ENCODE measurements around the gene TBX20.
"Not testable (repeated sequence)": the region's sequence is repeated elsewhere in the genome, so short reads cannot be mapped to it uniquely, and the experiment has no call there.

The TBX20 gene

DNA sequence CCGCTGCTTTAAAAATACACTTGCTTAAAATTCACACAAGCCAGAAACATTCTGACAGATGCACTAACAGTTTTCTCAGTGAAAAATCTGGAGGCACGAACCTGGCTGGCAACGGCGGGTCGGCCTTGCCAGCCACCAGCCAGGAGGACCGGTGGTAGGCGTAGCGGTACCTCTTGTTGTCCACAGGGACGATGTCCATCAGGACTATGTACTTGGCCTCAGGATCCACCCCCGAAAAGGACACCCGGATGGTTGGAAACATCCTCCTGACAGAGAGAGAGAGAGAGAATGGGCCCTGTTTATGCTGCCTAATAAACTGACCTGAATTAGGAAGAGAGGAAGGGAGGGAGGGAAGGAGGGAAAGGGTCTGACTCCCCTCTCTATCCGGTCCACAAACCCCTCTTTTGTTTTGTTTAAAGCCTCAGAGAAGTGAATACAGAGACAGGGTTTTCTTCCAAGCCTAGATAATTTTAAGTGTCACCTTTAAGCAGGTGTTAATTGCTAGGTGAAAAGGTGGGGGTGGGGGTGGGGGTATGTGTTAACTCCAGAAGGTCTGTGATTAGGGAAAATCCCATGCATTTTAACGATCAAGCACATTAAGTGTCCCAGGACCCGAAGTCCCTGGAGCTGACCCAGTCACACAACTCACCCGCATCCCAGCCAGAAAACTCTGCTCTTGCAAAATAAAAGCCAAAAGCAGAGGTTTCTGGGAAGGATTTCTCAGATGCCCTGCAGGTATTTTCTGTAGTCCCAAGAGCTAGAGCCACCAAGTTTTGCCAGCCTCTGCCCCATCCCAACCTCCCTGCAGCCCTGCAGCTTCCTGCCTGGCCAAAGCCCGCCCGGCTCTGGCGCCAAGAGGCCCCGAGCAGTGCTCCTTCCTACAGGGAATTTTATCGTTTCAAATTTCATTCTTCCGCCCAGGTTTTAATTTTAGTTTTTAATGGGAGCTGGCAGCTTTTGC, 5.0 kb downstream of the TBX20 start:
- H3K27me3 Mint-ChIP-seq, result peaks cover 52% of the 10 kb centered on the region
- H3K4me1 Mint-ChIP-seq (ENCODE audit: low read depth), result peaks cover 18% of the 10 kb centered on the region
- H3K4me3 Mint-ChIP-seq, result no peak overlapping the region
- H3K9me3 Mint-ChIP-seq (ENCODE audit: low read depth), result no peaks in the 10 kb centered on the region
- no peak overlapping the region for H3K27ac Mint-ChIP-seq
- H3K36me3 Mint-ChIP-seq, result no peaks in the 10 kb centered on the region

DNA sequence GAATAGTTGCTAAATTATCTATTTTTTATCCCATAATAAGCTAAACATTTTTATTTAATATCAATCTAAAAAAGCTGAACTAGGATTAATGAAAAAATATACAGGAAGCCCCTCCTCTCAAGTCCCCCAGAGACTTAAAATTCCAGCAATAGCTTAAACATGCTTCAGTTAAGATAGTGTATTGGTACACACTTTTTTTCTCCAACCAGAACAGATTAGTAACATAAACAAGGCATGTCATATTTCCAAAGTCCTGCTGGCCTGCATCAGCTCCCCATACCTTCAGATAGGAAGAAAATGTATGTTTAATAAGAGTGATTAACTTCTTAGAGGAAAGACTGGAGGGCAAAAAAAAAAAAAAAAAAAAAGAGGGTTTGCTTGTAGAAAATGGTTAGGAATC, 7.1 kb downstream of the TBX20 start:
- no peak overlapping the region for H3K27ac Mint-ChIP-seq
- H3K4me1 Mint-ChIP-seq (ENCODE audit: low read depth), result peaks cover 8% of the 10 kb centered on the region
- H3K4me3 Mint-ChIP-seq, result no peak overlapping the region
- H3K9me3 Mint-ChIP-seq (ENCODE audit: low read depth), result no peaks in the 10 kb centered on the region
- no peaks in the 10 kb centered on the region for H3K36me3 Mint-ChIP-seq
- H3K27me3 Mint-ChIP-seq, result peaks cover 36% of the 10 kb centered on the region

DNA sequence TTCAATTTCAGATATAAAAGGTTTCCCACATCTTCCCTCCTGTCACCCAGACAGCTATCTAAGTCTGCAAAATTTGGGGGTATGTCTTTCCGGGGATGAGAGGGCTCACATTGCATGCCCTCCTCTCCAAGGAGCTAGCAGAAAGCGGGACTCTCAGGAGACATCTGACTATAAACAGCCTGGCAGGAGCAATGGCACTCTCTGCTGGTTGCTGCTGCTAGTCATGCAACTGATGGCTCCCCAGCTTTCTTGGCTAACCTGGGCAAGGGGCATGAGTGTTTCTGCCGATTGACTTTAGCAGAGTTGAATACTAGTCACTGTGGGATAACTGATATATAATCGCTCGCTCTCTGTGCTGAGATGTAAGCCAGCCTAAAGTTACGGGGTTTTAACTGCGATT, 12.0 kb downstream of the TBX20 start:
- no peaks in the 10 kb centered on the region for H3K36me3 Mint-ChIP-seq
- peaks cover 19% of the 10 kb centered on the region for H3K27me3 Mint-ChIP-seq

DNA sequence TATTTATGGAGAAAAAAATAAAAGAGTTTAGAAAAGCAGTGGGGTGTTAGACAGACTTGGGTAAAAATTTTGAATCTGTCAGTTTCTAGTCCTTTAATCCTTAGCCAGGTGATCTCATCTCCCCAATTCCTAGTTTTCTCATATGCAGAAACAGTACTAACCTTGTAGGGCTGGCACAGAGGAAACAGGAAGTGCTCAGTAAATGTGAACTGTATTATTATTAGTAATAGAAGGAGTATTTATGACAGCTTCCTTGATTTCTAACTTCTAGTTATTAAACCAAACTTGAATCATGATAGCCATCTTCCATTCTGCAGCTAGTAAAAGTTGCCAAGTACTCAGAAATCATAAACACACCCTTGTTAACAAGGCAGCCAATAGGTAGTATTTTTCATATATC, 12.5 kb downstream of the TBX20 start:
- Mint-ChIP-seq H3K36me3 (no peaks in the 10 kb centered on the region), H3K4me1 (ENCODE audit: low read depth) (no peaks in the 10 kb centered on the region), H3K4me3 (no peak overlapping the region), H3K9me3 (ENCODE audit: low read depth) (no peaks in the 10 kb centered on the region), H3K27ac (no peak overlapping the region), H3K27me3 (peaks cover 18% of the 10 kb centered on the region)

More for the DNA sequence above, 12.0 kb downstream of the TBX20 start:
- Mint-ChIP-seq H3K4me3 (no peak overlapping the region), H3K9me3 (ENCODE audit: low read depth) (no peaks in the 10 kb centered on the region), H3K4me1 (ENCODE audit: low read depth) (no peaks in the 10 kb centered on the region), H3K27ac (no peak overlapping the region)

DNA sequence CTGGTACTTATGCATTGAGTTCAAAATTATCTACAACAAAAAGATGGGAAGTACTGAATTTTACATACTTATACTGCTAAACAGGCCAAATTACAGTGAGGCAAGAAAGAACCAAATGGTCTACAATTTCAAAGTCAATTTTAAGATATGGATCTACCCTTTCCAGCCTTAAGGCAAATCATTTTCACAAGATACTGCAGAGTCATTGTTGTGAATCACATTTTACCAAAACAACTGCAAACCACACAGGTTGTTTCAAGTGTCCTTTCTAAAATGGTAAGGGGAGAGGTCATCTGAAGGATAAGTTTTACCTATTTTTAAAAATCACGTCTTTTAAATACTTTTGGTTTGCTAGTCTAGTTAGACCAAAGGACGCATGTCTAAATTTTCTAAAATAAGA, 12.9 kb downstream of the TBX20 start:
- not testable (repeated sequence) for H3K4me1 Mint-ChIP-seq (ENCODE audit: low read depth); H3K27ac Mint-ChIP-seq; H3K36me3 Mint-ChIP-seq; H3K9me3 Mint-ChIP-seq (ENCODE audit: low read depth); H3K4me3 Mint-ChIP-seq
- H3K27me3 Mint-ChIP-seq, result peaks cover 17% of the 10 kb centered on the region

DNA sequence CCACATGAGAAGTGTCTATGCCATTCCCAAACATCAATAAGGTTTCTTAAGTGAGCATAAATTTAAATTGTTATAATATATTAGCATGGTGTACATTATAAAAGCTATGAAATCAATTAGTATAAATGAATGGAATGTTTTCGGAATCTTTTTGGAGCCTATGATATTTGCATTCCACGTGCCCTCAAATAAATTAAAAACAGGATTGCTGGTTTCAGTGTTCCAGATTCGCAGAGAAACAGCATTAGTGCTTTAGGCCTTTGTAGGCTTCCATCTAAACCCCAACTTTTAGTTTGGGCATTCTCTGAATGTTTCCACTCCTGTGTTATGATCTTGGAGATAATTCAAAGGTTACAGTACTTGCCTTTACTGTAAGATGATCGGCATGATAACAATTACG, 15.4 kb downstream of the TBX20 start:
- H3K36me3 Mint-ChIP-seq; H3K27ac Mint-ChIP-seq; H3K4me1 Mint-ChIP-seq (ENCODE audit: low read depth); H3K9me3 Mint-ChIP-seq (ENCODE audit: low read depth); H3K4me3 Mint-ChIP-seq: not testable (repeated sequence)
- peaks cover 15% of the 10 kb centered on the region for H3K27me3 Mint-ChIP-seq

DNA sequence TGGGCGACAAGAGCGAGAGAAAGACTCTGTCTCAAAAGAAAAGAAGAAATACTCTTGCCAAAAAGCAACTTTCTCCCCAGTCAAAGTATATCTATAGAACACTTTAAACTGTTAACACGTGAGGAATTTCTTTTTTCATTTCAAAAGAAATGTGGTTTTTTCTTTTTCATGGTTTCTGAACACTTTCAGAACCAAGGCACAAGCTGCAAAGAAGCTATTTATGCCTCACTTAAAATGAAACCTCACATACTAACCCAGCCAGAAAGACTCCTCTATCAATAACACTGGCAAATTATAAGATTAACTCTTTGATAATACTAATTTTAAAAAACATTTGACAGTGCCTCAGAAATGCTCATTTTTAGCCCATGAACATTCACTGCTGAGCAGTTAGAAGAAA, 20.9 kb downstream of the TBX20 start:
- H3K27me3 Mint-ChIP-seq, result peaks cover 4% of the 10 kb centered on the region
- H3K9me3 Mint-ChIP-seq (ENCODE audit: low read depth), result no peaks in the 10 kb centered on the region
- no peak overlapping the region for H3K4me3 Mint-ChIP-seq
- no peaks in the 10 kb centered on the region for H3K36me3 Mint-ChIP-seq
- no peak overlapping the region for H3K27ac Mint-ChIP-seq
- no peaks in the 10 kb centered on the region for H3K4me1 Mint-ChIP-seq (ENCODE audit: low read depth)

DNA sequence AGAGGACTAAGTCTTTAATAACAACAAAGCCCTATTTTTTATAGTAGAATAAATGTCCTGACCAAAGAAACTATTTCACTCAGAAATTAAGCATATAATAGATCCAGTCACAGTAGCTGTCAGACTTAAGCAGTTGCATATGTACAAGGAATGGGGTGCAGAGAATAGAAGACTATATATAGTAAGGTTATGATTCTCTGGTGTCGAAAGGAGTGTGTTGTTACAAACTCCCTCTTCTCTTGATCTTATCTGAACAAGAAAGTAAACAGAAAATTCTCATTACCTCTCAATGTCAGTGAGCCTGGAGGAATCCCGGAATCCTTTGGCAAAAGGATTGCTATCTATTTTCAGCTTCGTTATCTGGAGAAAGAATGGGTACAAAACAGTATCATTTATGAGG, 22.7 kb downstream of the TBX20 start:
- not testable (repeated sequence) for H3K4me3 Mint-ChIP-seq; H3K36me3 Mint-ChIP-seq; H3K27me3 Mint-ChIP-seq; H3K9me3 Mint-ChIP-seq (ENCODE audit: low read depth); H3K4me1 Mint-ChIP-seq (ENCODE audit: low read depth); H3K27ac Mint-ChIP-seq

DNA sequence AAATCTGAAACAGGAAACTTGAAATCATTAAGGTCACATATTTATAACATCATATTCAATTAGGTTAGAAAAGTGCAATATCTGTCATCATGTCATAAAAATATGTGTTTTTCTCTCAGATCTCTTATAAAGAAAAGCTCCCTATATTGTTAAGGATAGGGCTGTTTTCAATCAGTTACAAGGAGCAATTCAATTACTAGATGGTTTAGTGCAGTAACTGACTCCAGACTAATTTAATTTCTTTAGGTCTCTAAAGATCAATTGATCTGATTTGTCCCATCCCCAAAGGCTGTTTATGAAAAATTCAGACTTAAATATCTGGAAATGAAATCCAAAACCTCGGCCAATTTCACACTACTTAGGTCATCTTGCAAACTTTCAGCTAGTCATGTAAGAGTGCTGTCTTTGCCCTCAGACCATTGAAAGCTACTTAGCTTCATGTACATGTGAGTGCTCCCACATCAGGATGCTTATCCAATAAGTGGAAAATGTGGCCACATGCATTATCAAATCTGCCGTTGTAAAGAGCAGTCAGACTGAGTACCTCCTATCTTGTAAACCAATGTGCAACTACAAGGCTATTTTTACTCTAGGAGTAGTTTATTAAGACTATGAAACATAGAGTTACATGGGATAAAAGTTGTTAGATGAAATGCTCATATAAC, 24.7 kb downstream of the TBX20 start:
- H3K36me3 Mint-ChIP-seq; H3K27ac Mint-ChIP-seq; H3K27me3 Mint-ChIP-seq; H3K4me1 Mint-ChIP-seq (ENCODE audit: low read depth); H3K4me3 Mint-ChIP-seq; H3K9me3 Mint-ChIP-seq (ENCODE audit: low read depth): not testable (repeated sequence)

DNA sequence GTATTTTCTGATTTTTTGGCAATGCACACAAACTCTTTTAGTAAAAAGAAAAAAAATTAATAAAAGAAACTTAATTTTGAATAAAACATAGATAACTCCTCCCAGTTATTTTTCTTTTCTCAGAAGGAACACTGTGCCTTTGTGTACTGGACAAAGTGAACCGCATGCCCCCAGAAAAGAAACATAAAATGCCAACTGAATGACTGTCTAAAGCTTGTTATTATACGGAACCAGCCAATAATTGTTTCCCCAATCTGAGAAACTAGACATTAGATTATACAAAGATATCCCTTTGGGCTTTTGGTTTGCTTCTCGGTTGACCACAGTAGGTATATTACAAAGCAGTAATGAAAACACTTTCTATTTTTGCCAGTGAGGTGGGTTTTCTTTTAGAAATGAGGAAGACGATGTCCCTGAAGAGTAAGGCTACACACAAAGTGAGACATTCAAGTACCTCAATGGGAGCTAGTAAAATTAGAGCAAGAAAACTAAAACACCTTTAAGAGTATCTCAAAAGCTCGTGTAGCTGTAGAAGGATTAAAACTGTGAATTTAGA, 25.3 kb downstream of the TBX20 start:
- H3K4me3 Mint-ChIP-seq; H3K4me1 Mint-ChIP-seq (ENCODE audit: low read depth); H3K36me3 Mint-ChIP-seq; H3K27ac Mint-ChIP-seq; H3K27me3 Mint-ChIP-seq; H3K9me3 Mint-ChIP-seq (ENCODE audit: low read depth): not testable (repeated sequence)

DNA sequence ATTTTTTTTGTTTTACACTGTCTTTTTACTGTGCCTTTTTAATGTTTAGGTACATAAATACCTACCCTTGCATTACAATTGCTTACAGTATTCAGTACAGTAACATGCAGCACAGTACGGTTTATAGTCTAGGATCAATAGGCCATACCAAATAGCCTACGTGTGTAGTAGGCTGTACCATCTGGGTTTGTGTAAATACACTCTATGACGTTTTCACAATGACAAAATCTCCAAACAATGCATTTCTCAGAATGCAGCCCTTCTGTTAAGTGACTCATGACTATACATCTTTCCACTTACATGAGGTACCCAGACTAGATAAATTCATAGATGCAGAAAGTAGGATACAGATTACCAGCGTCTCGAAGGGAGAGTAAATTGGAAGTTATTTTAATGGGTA, 26.5 kb downstream of the TBX20 start:
- not testable (repeated sequence) for H3K4me3 Mint-ChIP-seq; H3K27ac Mint-ChIP-seq; H3K36me3 Mint-ChIP-seq; H3K4me1 Mint-ChIP-seq (ENCODE audit: low read depth); H3K9me3 Mint-ChIP-seq (ENCODE audit: low read depth)
- peaks cover 10% of the 10 kb centered on the region for H3K27me3 Mint-ChIP-seq

DNA sequence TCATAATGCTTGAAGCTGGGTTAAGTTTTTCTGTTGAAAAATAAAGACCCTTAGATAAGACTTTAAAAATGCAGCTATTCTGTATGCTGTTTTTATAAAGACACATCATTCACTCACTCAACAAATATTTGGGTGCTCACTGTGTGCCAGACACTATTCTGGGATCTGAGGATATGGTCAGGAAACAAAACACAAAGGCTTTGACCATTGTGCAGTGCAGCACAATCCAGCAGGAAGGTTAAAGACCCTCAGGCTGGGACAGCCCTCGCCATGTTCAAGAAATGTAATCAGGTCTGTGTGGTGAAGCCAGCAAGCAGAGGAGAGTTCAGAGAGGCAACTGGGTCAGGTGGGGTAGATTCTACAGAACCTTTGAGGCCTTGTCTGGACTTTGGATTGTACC, 31.5 kb downstream of the TBX20 start:
- H3K4me1 Mint-ChIP-seq (ENCODE audit: low read depth); H3K9me3 Mint-ChIP-seq (ENCODE audit: low read depth); H3K36me3 Mint-ChIP-seq; H3K4me3 Mint-ChIP-seq; H3K27ac Mint-ChIP-seq: not testable (repeated sequence)
- H3K27me3 Mint-ChIP-seq, result peaks cover 17% of the 10 kb centered on the region

DNA sequence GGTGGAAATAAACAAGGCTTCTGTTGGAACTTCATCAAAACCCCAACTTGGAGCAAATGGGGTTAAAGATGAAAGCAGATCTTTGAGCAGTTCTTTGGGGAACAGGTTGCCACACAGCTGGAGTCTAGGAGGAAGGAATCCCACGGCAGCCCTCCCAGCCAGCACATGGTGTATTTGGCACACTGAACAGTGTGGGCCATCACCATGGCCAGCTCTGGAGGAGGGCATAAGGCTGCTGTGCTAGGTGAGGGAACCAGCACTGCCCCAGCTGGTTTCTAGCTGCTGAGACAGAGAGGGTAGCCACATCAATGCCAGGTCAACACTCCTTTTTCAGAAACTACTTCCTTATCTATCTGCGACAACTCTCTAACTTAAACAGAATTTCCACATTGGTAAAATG, 33.7 kb downstream of the TBX20 start:
- not testable (repeated sequence) for H3K4me3 Mint-ChIP-seq; H3K27ac Mint-ChIP-seq; H3K36me3 Mint-ChIP-seq; H3K9me3 Mint-ChIP-seq (ENCODE audit: low read depth); H3K4me1 Mint-ChIP-seq (ENCODE audit: low read depth)
- peaks cover 22% of the 10 kb centered on the region for H3K27me3 Mint-ChIP-seq

DNA sequence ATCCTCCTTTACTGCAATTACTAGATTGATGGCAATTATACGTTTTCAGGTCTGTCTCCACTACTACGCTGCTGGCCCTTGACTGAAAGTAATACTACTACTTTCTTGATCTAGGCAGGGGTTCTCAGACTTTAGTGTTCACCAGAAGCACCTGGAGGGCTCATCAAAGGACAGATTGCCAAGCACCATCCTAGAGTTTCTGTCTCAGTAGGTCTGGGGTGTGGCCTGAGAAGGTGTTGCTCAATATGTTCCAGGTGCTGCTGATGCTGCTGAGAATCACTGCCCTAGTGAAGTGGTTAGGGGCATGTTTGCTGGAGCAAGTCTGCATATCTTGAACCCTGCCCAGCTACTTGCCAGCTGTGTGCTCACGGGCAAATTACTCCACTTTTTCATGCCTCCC, 37.9 kb downstream of the TBX20 start:
- peaks cover 22% of the 10 kb centered on the region for H3K27me3 Mint-ChIP-seq
- not testable (repeated sequence) for H3K4me1 Mint-ChIP-seq (ENCODE audit: low read depth); H3K27ac Mint-ChIP-seq; H3K9me3 Mint-ChIP-seq (ENCODE audit: low read depth); H3K36me3 Mint-ChIP-seq; H3K4me3 Mint-ChIP-seq

DNA sequence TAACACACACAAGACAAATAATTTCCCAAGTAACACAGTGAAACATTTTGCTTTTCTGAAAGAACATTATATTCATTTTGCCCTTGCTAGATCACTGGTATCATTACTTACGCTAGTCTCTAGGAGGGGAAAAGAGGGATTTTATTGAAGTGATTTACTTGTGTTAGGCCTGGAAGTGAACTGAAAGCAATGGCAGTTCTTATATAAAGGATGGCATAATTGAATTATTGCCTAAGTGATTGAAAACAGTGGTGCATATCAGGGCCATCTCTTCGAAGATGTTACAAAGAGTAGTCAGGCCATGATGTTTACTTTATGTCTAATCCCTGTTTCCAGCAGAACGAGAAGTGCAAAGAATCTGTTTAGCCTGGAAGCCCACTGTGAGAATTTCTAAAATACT, 38.8 kb downstream of the TBX20 start:
- H3K27ac Mint-ChIP-seq; H3K4me1 Mint-ChIP-seq (ENCODE audit: low read depth); H3K36me3 Mint-ChIP-seq; H3K9me3 Mint-ChIP-seq (ENCODE audit: low read depth); H3K4me3 Mint-ChIP-seq: not testable (repeated sequence)
- H3K27me3 Mint-ChIP-seq, result peaks cover 22% of the 10 kb centered on the region

DNA sequence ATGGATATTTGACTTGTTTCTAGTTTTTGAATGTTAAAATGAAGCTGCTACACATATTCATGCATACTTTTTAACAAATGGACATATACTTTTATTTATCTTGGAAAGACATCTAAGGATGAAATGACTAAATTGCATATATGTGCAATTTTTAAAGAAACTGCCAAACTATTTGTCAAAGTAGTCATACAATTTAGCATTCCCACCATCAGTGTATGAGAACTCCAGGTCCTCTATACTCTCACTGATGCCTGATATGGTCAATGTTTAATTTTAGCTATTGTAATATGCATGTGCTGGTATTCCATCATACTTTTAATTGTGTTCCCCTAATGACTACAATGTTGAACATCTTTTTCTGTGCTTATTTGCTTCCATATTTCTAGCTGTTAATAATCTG, 47.0 kb downstream of the TBX20 start:
- H3K9me3 Mint-ChIP-seq (ENCODE audit: low read depth); H3K4me1 Mint-ChIP-seq (ENCODE audit: low read depth): not testable (repeated sequence)

More for the DNA sequence above, 47.0 kb downstream of the TBX20 start:
- not testable (repeated sequence) for H3K36me3 Mint-ChIP-seq, H3K27ac Mint-ChIP-seq, H3K4me3 Mint-ChIP-seq, H3K27me3 Mint-ChIP-seq
